Body of pancreas (tissue), 4 donors: ENCODE data around the gene ZFP62. TPM values are rescaled to one million over a fixed set of nuclear protein-coding genes. Genes with fewer than 3 reads are reported as not detected.
A peak's percentile ranks its signal among the peaks of the same experiment; 100 is the strongest.

Source experiments
- ATAC-seq: fragments of 150-250 bp; one replicate; pipeline ENCODE4 v1.9.1; 2016
- DNase-seq, 4 donors: peaks; one replicate each; pipeline ENCODE4 v3.0.0-alpha.2; 2019
- H3K27ac ChIP-seq, 4 donors: fragments of 200-600 bp; sonication (generic); 1 replicate in 3 of 4; 2 replicates in 1 of 4; pipeline versions ENCODE4 v1.5.1 to v1.6.1; 2016 to 2019; ENCODE audit warnings: mild to moderate bottlenecking in 1 of 4, mixed read lengths in 1 of 4, moderate library complexity in 1 of 4
- H3K27me3 ChIP-seq, 2 donors: fragments of 200-600 bp; sonication (generic); one replicate each; pipeline ENCODE4 v1.6.0; 2016; ENCODE audit warnings: mild to moderate bottlenecking in 1 of 2
- H3K36me3 ChIP-seq, 2 donors: fragments of 200-600 bp; sonication (generic); replicated peaks in 1 of 2; 2 replicates each; pipeline ENCODE4 v1.5.1; 2016; ENCODE audit warnings: low read depth in 2 of 2; ENCODE audit not compliant: insufficient read depth in 1 of 2
- H3K4me1 ChIP-seq: fragments of 200-600 bp; sonication (generic); one replicate; pipeline ENCODE4 v1.6.0; 2016
- H3K4me3 ChIP-seq, 2 donors: fragments of 200-600 bp; sonication (generic); 1 replicate in 1 of 2; 2 replicates in 1 of 2; pipeline ENCODE4 v1.5.1; 2016 to 2019
- H3K9me3 ChIP-seq, 3 donors: fragments of 200-600 bp; sonication (generic); 1 replicate in 2 of 3; 2 replicates in 1 of 3; pipeline ENCODE4 v1.5.1; 2016
- CTCF ChIP-seq, 7 experiments: fragments of 450-650 bp in 4 of 7; fragments of 200-600 bp in 3 of 7; sonication (generic) in 3 of 7; IDR thresholded peaks; one replicate each; pipeline ENCODE4 v1.5.1; 2016 to 2019; ENCODE audit warnings: antibody characterized with exemption in 7 of 7
- POLR2A ChIP-seq, 3 donors: fragments of 450-650 bp; IDR thresholded peaks; one replicate each; pipeline ENCODE4 v1.6.1; 2016; ENCODE audit warnings: antibody characterized with exemption in 3 of 3, mild to moderate bottlenecking in 2 of 3
- WGBS, 2 donors: methylation state at CpG; one replicate each; pipeline ENCODE4 v1.1.5; 2017; 5-methylcytosine and 5-hydroxymethylcytosine counted together
- intact Hi-C: fragments of 100-400 bp; cut with DNase I; formaldehyde crosslinking; loops from one replicate; pipeline ENCODE4 v1.15.1; 2023
- total RNA-seq, 2 donors: library from RNA; depleted of rRNA; stranded (reverse); fragments of >200 nt; gene quantifications; one replicate each; pipeline ENCODE4 v1.1.0, GENCODE V29; 2016

The ZFP62 gene
- total RNA-seq, 2 donors from 2014 or later: 17.1 to 24.6 TPM

- Histone ChIP-seq H3K27ac (peak overlapping the region; percentile 96 to 99 (median 98)), H3K36me3 (no peaks in the 10 kb centered on the region), H3K4me3 (peak overlapping the region; percentile 18 to 19), H3K27me3 (no peaks in the 10 kb centered on the region), H3K4me1 (peaks cover 80% of the 10 kb centered on the region), H3K9me3 (no peaks in the 10 kb centered on the region)
- ATAC-seq (no peak), DNase-seq (peak in 2 of 4 donors; percentile 48 to 84)
- 46 to 52% methylated on average over 30 to 41 of the region's 41 CpGs for WGBS, 2 donors
- intact Hi-C loops: no loop called here
- TF ChIP-seq POLR2A (IDR thresholded peaks at IDR 0.05) (peak in 1 of 3 donors; percentile 66), CTCF (IDR thresholded peaks at IDR 0.05) (no peak)
These were observed 57.6 kb downstream of the ZFP62 start for GRCh38 chr5:180803181-180804128.

- Histone ChIP-seq H3K27me3 (no peaks in the 10 kb centered on the region), H3K36me3 (no peaks in the 10 kb centered on the region), H3K4me3 (peak within 1 kb of the TSS; percentile 79 to 93), H3K9me3 (no peaks in the 10 kb centered on the region), H3K4me1 (peaks cover 80% of the 10 kb centered on the region), H3K27ac (peak within 1 kb of the TSS; percentile 96 to 99 (median 98))
- ATAC-seq: peak; percentile 91
- no peak for TF ChIP-seq CTCF (IDR thresholded peaks at IDR 0.05)
- peak; percentile 91 to 95 (median 92) for TF ChIP-seq POLR2A (IDR thresholded peaks at IDR 0.05)
- WGBS, 2 donors: 0 to 1% methylated on average over 15 to 82 of the region's 87 CpGs
- peak; percentile 85 to 88 (median 86) for DNase-seq
- intact Hi-C loops: no loop called here
These were observed 58.5 kb downstream of the ZFP62 start, which contains the start of gene MGAT1 for GRCh38 chr5:180802325-180803180. Gene MGAT1, minus strand, starts transcription at chr5:180802806. Its CDS starts 9,835 bp downstream, at chr5:180792971.

- H3K4me3 ChIP-seq: peak overlapping the region; percentile 79 to 93
- H3K4me1 ChIP-seq: peaks cover 80% of the 10 kb centered on the region
- DNase-seq (no peak), ATAC-seq (peak; percentile 28)
- peak overlapping the region; percentile 96 to 99 (median 98) for H3K27ac ChIP-seq
- no peaks in the 10 kb centered on the region for H3K9me3 ChIP-seq
- intact Hi-C loops: no loop called here
- no peaks in the 10 kb centered on the region for H3K36me3 ChIP-seq
- no peaks in the 10 kb centered on the region for H3K27me3 ChIP-seq
- TF ChIP-seq POLR2A (IDR thresholded peaks at IDR 0.05): no peak
- 5 to 9% methylated on average over 15 of the region's 15 CpGs for WGBS, 2 donors
These were observed 59.3 kb downstream of the ZFP62 start for GRCh38 chr5:180801596-180802324.

GRCh38 chr5:180799902-180800801 lies 60.9 kb downstream of the ZFP62 start:
- H3K27ac ChIP-seq: peak overlapping the region in 3 of 4 donors; percentile 27 to 99 (median 99)
- no peak for DNase-seq

More at GRCh38 chr5:180799902-180800801, 60.9 kb downstream of the ZFP62 start:
- Histone ChIP-seq H3K9me3 (no peaks in the 10 kb centered on the region), H3K4me1 (peaks cover 83% of the 10 kb centered on the region), H3K27me3 (no peaks in the 10 kb centered on the region), H3K4me3 (no peak overlapping the region), H3K36me3 (no peaks in the 10 kb centered on the region)
- peak in 2 of 7 experiments; percentile 11 to 13 for TF ChIP-seq CTCF (IDR thresholded peaks at IDR 0.05)
- peak in 1 of 3 donors; percentile 8 for TF ChIP-seq POLR2A (IDR thresholded peaks at IDR 0.05)
- 47 to 48% methylated on average over 6 of the region's 6 CpGs for WGBS, 2 donors
- ATAC-seq: no peak
- intact Hi-C loops: loop anchor here (10.0 kb wide), 1 partner anchor 355 kb away; no protein-coding TSS in a partner anchor
